DMS153 treated with DMSO at 0.1 percent for 48 hours (cell line): ENCODE data around the gene LSMEM2.
"Not testable (repeated sequence)": the region's sequence is repeated elsewhere in the genome, so short reads cannot be mapped to it uniquely, and the experiment has no call there.

Source experiments
- DNase-seq: peaks from one replicate; lab custom pipeline; 2025; ENCODE audit not compliant: unreplicated experiment; lab: John Stamatoyannopoulos, UW

LSMEM2 gene

GRCh38 chr3:50297896-50298725 is 19.2 kb downstream of the LSMEM2 start:
- no peak for DNase-seq

GRCh38 chr3:50298836-50299637 is 20.1 kb downstream of the LSMEM2 start, which contains the start of the genes HYAL3 and NAA80:
Gene HYAL3, minus strand, starts transcription at chr3:50299405. Its CDS starts 3,803 bp downstream, at chr3:50295602.
Gene NAA80, minus strand, starts transcription at chr3:50299405. Its CDS starts 1,942 bp downstream, at chr3:50297463.
- DNase-seq: peak; percentile 77

- no peak for DNase-seq
Observed at GRCh38 chr3:50299638-50299928, 20.7 kb downstream of the LSMEM2 start.

- DNase-seq: no peak
Observed at GRCh38 chr3:50299929-50300680, 21.2 kb downstream of the LSMEM2 start.

GRCh38 chr3:50300681-50301254 is 21.9 kb downstream of the LSMEM2 start:
- no peak for DNase-seq

- no peak for DNase-seq
Observed at GRCh38 chr3:50302095-50303012, 23.5 kb downstream of the LSMEM2 start.

- no peak for DNase-seq
Observed at GRCh38 chr3:50303013-50303815, 24.3 kb downstream of the LSMEM2 start, which contains the start of gene HYAL1. Gene HYAL1, minus strand, starts transcription at chr3:50303574. Its CDS starts 618 bp downstream, at chr3:50302956.

GRCh38 chr3:50304601-50305000 is 25.7 kb downstream of the LSMEM2 start:
- no peak for DNase-seq

- not testable (repeated sequence) for DNase-seq
Observed at GRCh38 chr3:50312041-50312440, 33.2 kb downstream of the LSMEM2 start.

- no peak for DNase-seq
Observed at GRCh38 chr3:50314342-50314741, 35.5 kb downstream of the LSMEM2 start.

GRCh38 chr3:50314816-50315215 is 35.9 kb downstream of the LSMEM2 start:
- no peak for DNase-seq

- DNase-seq: no peak
Observed at GRCh38 chr3:50316657-50317242, 37.9 kb downstream of the LSMEM2 start.

GRCh38 chr3:50317300-50317699 is 38.4 kb downstream of the LSMEM2 start:
- no peak for DNase-seq

- no peak for DNase-seq
Observed at GRCh38 chr3:50318163-50318562, 39.3 kb downstream of the LSMEM2 start.

- no peak for DNase-seq
Observed at GRCh38 chr3:50318615-50319014, 39.7 kb downstream of the LSMEM2 start.

GRCh38 chr3:50319181-50319893 is 40.5 kb downstream of the LSMEM2 start:
- no peak for DNase-seq

- no peak for DNase-seq
Observed at GRCh38 chr3:50319894-50320625, 41.2 kb downstream of the LSMEM2 start.
